Transverse colon (tissue), 4 donors: ENCODE results near the gene ADSL. TPM values are rescaled to one million over a fixed set of nuclear protein-coding genes. Genes with fewer than 3 reads are reported as not detected.

ENCODE experiments used
- DNase-seq: peaks from one replicate; pipeline ENCODE4 v3.0.0-alpha.2; 2019
- H3K27ac ChIP-seq, 4 donors: fragments of 200-600 bp; sonication (generic); 2 replicates each; pipeline ENCODE4 v1.5.1; 2016 to 2018; ENCODE audit warnings: inconsistent platforms in 4 of 4
- H3K27me3 ChIP-seq: fragments of 200-600 bp; sonication (generic); 2 replicates; pipeline ENCODE4 v1.5.1; 2017; ENCODE audit warnings: inconsistent platforms
- H3K36me3 ChIP-seq, 4 donors: fragments of 200-600 bp; sonication (generic); 2 replicates each; pipeline ENCODE4 v1.5.1; 2017 to 2019; ENCODE audit warnings: inconsistent platforms in 4 of 4
- H3K4me1 ChIP-seq, 4 donors: fragments of 200-600 bp; sonication (generic); 2 replicates each; pipeline ENCODE4 v1.5.1; 2017 to 2020; ENCODE audit warnings: inconsistent platforms in 4 of 4
- H3K4me3 ChIP-seq, 4 donors: fragments of 200-600 bp; sonication (generic); 1 replicate in 1 of 4; 2 replicates in 3 of 4; pipeline versions ENCODE4 v1.5.1 to v1.6.1; 2017 to 2019; ENCODE audit warnings: inconsistent platforms in 4 of 4
- H3K9me3 ChIP-seq, 2 donors: fragments of 200-600 bp; sonication (generic); 2 replicates each; pipeline ENCODE4 v1.5.1; 2017 to 2019; ENCODE audit warnings: inconsistent platforms in 2 of 2
- CTCF ChIP-seq, 5 experiments: fragments of 200-600 bp in 3 of 5; fragments of 450-650 bp in 2 of 5; sonication (generic) in 3 of 5; IDR thresholded peaks; 1 replicate in 2 of 5; 2 replicates in 3 of 5; pipeline ENCODE4 v1.5.1; 2016 to 2017; ENCODE audit warnings: antibody characterized with exemption in 5 of 5, inconsistent platforms in 3 of 5, mild to moderate bottlenecking in 2 of 5, moderate library complexity in 1 of 5
- EP300 ChIP-seq: sonication (generic); formaldehyde crosslinking; IDR thresholded peaks from one replicate; pipeline ENCODE4 v1.6.1; 2017; ENCODE audit warnings: antibody characterized with exemption, low read depth
- POLR2A ChIP-seq: fragments of 450-650 bp; IDR thresholded peaks from one replicate; pipeline ENCODE4 v1.6.1; 2016; ENCODE audit warnings: antibody characterized with exemption, mild to moderate bottlenecking, moderate library complexity
- POLR2AphosphoS5 ChIP-seq, 3 donors: sonication (generic); formaldehyde crosslinking; IDR thresholded peaks; one replicate each; pipeline ENCODE4 v1.6.1; 2016; ENCODE audit warnings: antibody characterized with exemption in 3 of 3
- WGBS, 2 donors: methylation state at CpG; one replicate each; pipeline ENCODE4 v1.1.5; 2018; ENCODE audit warnings: low coverage in 1 of 2; 5-methylcytosine and 5-hydroxymethylcytosine counted together
- in situ Hi-C, 4 donors: fragments of 200-750 bp; cut with MboI; loops; one replicate each; pipeline versions ENCODE4 v1.15.0 to v1.15.1; 2017; ENCODE audit warnings: low sequenced_read_pairs in 3 of 4, low pct_ligation_motif_present in 1 of 4, low pct_unique_long_range_greater_than_20kb in 1 of 4
- intact Hi-C: fragments of 100-400 bp; cut with DNase I; formaldehyde crosslinking; loops from one replicate; pipeline ENCODE4 v1.15.1; 2023; ENCODE audit warnings: low total_unique reads
- total RNA-seq, 4 donors: library from RNA; depleted of rRNA; stranded (reverse); fragments of >200 nt; gene quantifications; one replicate each; pipeline ENCODE4 v1.1.0, GENCODE V29; 2016

ADSL gene
- total RNA-seq, 4 donors from 2014 or later = 13.5 to 70.7 (median 41.8) TPM

- Histone ChIP-seq H3K27me3 (no peaks in the 10 kb centered on the region), H3K27ac (no peak overlapping the region), H3K4me3 (no peak overlapping the region), H3K9me3 (no peaks in the 10 kb centered on the region), H3K36me3 (peaks cover 0 to 38% (median 18%) of the 10 kb centered on the region in 4 donors), H3K4me1 (peaks cover 0 to 18% (median 1%) of the 10 kb centered on the region in 4 donors)
- in situ Hi-C loops (no loop called here), intact Hi-C loops (no loop called here)
- DNase-seq = no peak
- TF ChIP-seq CTCF (IDR thresholded peaks at IDR 0.05) = no peak
- no peak for TF ChIP-seq POLR2A
- WGBS, 2 donors = 91 to 92% methylated on average over 6 to 7 of the region's 7 CpGs
Observed at GRCh38 chr22:40403651-40404050, 57.4 kb downstream of the ADSL start.

- intact Hi-C loops = no loop called here
- H3K4me1 ChIP-seq = peaks cover 0 to 10% (median 1%) of the 10 kb centered on the region in 4 donors
- TF ChIP-seq EP300 = no peak
- no peak for TF ChIP-seq CTCF (IDR thresholded peaks at IDR 0.05)
- TF ChIP-seq POLR2AphosphoS5 (IDR thresholded peaks at IDR 0.05) = no peak
- TF ChIP-seq POLR2A = no peak
- no peak for DNase-seq
- H3K4me3 ChIP-seq = no peak overlapping the region
- no peak overlapping the region for H3K27ac ChIP-seq
- in situ Hi-C loops = no loop called here
- WGBS, 2 donors = 92% methylated on average over 19 of the region's 25 CpGs; no CpG with 5 or more reads in 1 of the 2 donors
- no peaks in the 10 kb centered on the region for H3K27me3 ChIP-seq
- peaks cover 0 to 41% (median 19%) of the 10 kb centered on the region in 4 donors for H3K36me3 ChIP-seq
- no peaks in the 10 kb centered on the region for H3K9me3 ChIP-seq
Observed at GRCh38 chr22:40404251-40405177, 58.2 kb downstream of the ADSL start.

DNA sequence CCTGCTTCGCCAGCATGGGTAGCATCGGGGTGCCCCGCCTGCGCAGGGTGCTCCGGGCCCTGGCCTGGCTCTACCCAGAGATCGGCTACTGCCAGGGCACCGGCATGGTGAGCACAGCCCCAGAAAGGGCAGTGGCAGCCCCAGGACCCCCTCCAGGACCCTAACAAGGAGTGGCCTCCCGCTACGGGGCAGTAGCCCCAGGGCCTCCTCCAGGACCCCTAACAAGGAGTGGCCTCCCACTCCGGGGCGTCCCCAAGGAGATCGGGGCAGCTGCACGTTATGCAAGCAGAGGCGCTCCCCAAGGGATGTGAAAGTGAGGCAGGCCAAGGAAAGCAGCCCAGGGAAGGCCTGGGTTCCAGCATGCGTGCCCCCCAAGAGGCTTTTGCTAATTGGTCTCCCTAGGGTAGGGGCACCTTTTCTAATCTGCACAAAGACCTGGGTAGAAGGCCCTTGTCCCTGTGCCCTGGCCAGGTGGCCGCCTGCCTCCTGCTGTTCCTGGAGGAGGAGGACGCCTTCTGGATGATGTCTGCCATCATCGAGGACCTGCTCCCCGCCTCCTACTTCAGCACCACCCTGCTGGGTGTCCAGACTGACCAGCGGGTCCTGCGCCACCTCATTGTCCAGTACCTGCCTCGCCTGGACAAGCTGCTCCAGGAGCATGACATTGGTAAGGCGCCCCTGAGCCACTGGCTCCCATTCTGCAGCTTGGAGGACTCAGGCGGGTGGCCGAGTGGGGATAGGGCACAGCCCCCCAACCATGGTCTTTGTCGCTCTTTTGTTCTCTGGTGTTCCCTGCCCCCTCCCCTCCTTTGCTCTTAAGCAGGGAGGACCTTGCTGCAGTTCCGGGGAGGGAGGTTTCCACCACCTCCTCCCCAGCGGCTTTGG is 59.1 kb downstream of the ADSL start:
- no peak for DNase-seq
- intact Hi-C loops = no loop called here

More for the DNA sequence above, 59.1 kb downstream of the ADSL start:
- Histone ChIP-seq H3K9me3 (no peaks in the 10 kb centered on the region), H3K27me3 (no peaks in the 10 kb centered on the region), H3K4me1 (peaks cover 0 to 2% (median 0%) of the 10 kb centered on the region in 4 donors), H3K27ac (no peak overlapping the region), H3K4me3 (no peak overlapping the region), H3K36me3 (peaks cover 0 to 50% (median 19%) of the 10 kb centered on the region in 4 donors)
- TF ChIP-seq POLR2AphosphoS5 (IDR thresholded peaks at IDR 0.05) (no peak), EP300 (no peak), CTCF (IDR thresholded peaks at IDR 0.05) (no peak), POLR2A (no peak)
- 95% methylated on average over 17 of the region's 28 CpGs; no CpG with 5 or more reads in 1 of the 2 donors for WGBS, 2 donors
- in situ Hi-C loops = no loop called here
